HG03097 (cell line): ENCODE results near the gene ARCN1.

Source experiments
- ATAC-seq: cut with Tn5 transposase; IDR thresholded peaks from one replicate; pipeline ENCODE4 v1.9.1; 2021; ENCODE audit not compliant: unreplicated experiment, low FRiP score

ARCN1 gene

GRCh38 chr11:118619444-118620197, 47.4 kb downstream of the ARCN1 start:
- no peak for ATAC-seq

- no peak for ATAC-seq
These were observed 48.4 kb downstream of the ARCN1 start for GRCh38 chr11:118620529-118621070.

- ATAC-seq = no peak
These were observed 49.0 kb downstream of the ARCN1 start for GRCh38 chr11:118621071-118621783.

DNA sequence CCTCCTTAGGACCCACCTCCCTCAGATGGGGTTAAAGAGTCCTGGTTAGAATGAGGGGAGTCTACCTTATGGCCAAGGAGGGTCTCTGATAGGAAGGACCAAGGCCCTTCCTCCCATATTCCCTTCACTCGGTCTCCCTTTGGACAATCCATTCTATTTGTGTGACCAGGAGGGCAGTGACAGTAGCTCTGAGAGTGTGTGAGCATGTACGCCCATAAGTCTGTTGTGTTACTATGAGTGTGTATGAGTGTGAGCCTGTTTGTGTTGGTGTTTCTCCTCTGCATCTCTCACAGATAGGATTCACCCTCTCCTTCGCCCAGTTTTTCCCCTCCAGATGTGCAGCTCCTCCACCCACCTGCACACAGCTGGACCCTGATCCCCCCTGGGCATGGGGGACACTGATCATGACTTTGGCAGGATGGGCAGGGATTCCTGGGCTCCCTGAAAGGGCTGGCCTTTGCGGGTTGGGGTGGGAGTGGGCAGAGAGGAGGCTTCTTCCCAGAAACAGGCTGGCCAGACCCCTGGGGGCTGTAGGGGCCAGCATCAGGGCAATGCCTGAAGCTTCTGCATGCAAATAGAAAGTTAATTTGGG, 49.7 kb downstream of the ARCN1 start:
- no peak for ATAC-seq

GRCh38 chr11:118622376-118623268, 50.4 kb downstream of the ARCN1 start:
- no peak for ATAC-seq

DNA sequence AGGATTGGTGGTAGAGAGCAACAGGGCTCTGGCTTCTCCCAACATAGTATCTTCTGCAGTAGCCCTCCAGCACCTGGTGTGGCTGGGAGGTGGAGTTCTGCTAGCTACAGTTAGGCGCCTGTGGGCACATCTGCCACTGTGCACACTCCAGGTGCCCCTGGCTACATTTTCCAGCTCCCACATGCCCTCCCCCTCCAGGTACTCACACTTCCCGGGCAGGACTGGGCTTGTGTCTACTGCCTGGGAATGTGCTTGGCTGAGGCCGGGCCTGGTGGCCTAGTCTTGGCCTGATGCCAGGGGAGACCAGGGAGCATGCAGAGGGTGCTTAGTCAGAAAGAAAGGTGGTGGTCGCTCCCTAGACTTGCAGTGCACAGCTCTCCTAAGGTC, 51.1 kb downstream of the ARCN1 start:
- no peak for ATAC-seq

DNA sequence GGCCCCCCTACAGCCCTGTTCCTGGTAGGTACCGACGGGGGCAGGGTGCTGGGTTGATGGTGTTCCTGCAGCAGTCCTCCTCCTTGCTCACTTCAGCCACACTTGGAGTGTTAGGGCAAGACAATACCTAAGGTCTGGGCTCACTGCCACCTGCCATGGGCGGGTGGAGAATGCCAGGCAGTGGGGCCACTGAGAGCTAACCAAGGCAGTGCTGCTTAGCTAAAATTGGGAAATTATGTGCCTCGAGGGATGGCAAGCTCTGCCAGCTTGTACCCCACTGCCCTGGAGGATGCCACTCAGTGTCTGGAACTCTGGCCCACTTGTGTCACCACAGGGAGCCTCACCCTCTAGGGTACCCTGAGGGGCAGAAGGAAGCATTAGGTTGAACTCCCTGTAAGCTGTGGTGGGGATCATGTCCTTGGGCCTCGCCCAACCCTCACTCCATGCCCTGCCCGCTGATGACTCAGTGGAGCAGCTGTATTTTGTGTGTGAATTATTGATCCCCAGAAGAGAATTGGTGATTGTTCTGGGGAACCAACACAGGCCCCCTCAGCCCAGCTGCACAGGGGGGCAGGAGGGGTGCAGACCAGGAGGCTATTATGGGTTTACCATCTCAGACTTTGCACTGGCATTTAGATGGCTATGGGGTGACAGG, 53.0 kb downstream of the ARCN1 start:
- ATAC-seq = no peak

GRCh38 chr11:118625976-118626375, 53.8 kb downstream of the ARCN1 start:
- ATAC-seq = no peak

DNA sequence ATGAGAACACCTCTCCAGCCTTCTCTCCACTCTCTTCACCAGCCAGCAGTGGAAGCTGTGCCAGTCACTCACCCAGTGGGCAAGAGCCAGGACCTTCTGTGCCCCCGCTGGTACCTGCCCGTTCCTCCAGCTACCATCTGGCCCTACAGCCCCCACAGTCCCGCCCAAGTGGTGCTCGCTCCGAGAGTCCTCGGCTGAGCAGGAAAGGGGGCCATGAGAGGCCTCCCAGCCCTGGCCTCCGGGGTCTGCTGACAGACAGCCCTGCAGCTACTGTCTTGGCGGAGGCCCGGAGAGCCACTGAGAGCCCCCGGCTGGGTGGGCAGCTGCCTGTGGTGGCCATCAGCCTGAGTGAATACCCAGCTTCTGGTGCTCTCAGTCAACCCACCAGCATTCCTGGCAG, 55.4 kb downstream of the ARCN1 start:
- no peak for ATAC-seq

DNA sequence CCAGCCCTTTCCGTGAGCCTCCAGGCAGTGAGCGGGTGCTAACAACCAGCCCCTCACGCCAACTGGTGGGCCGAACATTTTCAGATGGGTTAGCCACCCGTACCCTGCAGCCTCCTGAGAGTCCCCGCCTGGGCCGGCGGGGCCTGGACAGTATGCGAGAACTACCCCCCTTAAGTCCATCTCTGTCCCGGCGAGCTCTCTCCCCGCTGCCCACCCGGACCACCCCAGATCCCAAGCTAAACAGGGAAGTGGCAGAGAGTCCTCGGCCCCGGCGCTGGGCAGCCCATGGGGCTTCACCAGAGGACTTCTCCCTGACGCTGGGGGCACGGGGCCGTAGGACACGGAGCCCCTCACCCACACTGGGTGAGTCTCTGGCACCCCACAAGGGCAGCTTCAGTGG, 55.8 kb downstream of the ARCN1 start:
- ATAC-seq = no peak

- no peak for ATAC-seq
These were observed 56.2 kb downstream of the ARCN1 start for GRCh38 chr11:118628432-118628831.

- ATAC-seq = no peak
These were observed 56.8 kb downstream of the ARCN1 start for GRCh38 chr11:118628861-118629549.

GRCh38 chr11:118629761-118630661, 57.8 kb downstream of the ARCN1 start:
- ATAC-seq = no peak

DNA sequence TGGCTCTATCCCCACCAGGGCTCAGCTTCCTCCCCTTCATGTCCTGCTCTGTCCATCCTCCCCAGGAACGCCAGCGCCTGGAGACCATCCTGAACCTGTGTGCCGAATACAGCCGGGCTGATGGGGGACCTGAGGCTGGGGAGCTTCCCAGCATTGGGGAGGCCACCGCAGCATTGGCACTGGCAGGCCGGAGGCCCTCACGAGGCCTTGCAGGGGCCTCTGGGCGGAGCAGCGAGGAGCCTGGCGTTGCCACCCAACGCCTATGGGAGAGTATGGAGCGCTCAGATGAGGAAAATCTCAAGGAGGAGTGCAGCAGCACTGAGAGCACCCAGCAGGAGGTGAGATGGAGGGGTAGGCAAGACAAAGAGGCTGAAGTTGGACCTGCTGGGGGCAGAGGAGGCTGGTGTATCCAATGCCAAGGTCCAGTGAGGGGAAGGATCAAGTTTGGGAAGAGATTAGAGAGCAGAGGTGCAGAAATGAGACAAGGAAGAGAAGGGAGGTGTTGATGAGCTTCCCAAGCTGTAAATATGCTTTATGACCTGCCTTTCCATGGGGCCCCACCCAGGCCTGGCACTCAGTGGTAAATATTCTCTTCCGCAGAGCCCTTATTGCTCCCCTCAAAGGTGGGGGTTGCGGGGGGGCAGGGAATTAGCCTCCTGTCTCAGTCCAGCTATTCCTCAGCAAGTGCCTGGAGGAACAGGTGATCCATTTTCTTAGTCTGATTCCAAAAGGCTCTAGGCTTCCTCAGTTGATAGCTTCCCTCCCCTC, 59.1 kb downstream of the ARCN1 start:
- ATAC-seq = no peak

- ATAC-seq = no peak
These were observed 60.5 kb downstream of the ARCN1 start for GRCh38 chr11:118632577-118633318.

- no peak for ATAC-seq
These were observed 61.1 kb downstream of the ARCN1 start for GRCh38 chr11:118633319-118633690.

DNA sequence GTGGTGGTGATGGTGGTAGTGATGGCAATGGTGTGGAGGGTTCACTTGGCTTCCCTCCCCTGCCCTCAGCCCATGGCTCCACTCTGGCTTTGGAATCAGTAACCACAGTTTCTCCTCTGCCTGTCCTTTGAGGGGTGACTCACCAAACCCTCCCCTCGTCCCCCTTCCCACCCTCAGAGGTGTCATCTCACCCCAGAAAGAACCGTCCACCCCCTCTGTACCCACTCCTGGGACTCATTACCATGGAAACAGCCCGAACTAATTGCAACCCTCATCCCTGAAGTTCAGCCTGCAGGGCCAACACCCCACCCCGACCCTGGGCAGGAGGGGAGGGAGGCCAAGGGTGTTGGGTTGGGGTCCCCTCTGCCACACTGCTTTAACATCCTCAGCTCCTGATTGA, 61.8 kb downstream of the ARCN1 start:
- ATAC-seq = no peak
